Testis (tissue), 3 donors: ENCODE data around the gene TWF2. TPM values are rescaled to one million over a fixed set of nuclear protein-coding genes. Genes with fewer than 3 reads are reported as not detected.

ENCODE experiments used
- DNase-seq: peaks from one replicate; pipeline ENCODE4 v3.0.0-alpha.2; 2019
- H3K27ac ChIP-seq, 2 donors: fragments of 200-600 bp; sonication (generic); one replicate each; pipeline ENCODE4 v1.5.1; 2019
- H3K27me3 ChIP-seq: fragments of 200-600 bp; sonication (generic); one replicate; pipeline ENCODE4 v1.5.1; 2019
- H3K36me3 ChIP-seq: fragments of 200-600 bp; sonication (generic); one replicate; pipeline ENCODE4 v1.5.1; 2017; ENCODE audit warnings: low read depth; ENCODE audit errors: missing control alignments
- H3K4me1 ChIP-seq: fragments of 200-600 bp; sonication (generic); one replicate; pipeline ENCODE4 v1.5.1; 2019
- H3K4me3 ChIP-seq, 2 donors: fragments of 200-600 bp; sonication (generic); one replicate each; pipeline ENCODE4 v1.5.1; 2017 to 2019
- H3K9me3 ChIP-seq: fragments of 200-600 bp; sonication (generic); one replicate; pipeline ENCODE4 v1.5.1; 2017
- CTCF ChIP-seq, 3 experiments: fragments of 450-650 bp in 2 of 3; fragments of 200-600 bp in 1 of 3; sonication (generic) in 1 of 3; IDR thresholded peaks; one replicate each; pipeline ENCODE4 v1.5.1; 2016 to 2019; ENCODE audit warnings: antibody characterized with exemption in 3 of 3, mild to moderate bottlenecking in 2 of 3, moderate library complexity in 1 of 3
- POLR2A ChIP-seq: fragments of 450-650 bp; IDR thresholded peaks from one replicate; pipeline ENCODE4 v1.6.1; 2017; ENCODE audit warnings: antibody characterized with exemption, mild to moderate bottlenecking, moderate library complexity
- WGBS, 2 donors: methylation state at CpG; one replicate each; pipeline ENCODE4 v1.1.5; 2018; 5-methylcytosine and 5-hydroxymethylcytosine counted together
- intact Hi-C: fragments of 100-400 bp; cut with DNase I; formaldehyde crosslinking; loops from one replicate; pipeline ENCODE4 v1.15.1; 2023; ENCODE audit warnings: low total_unique reads
- polyA plus RNA-seq: library from polyadenylated mRNA; stranded (reverse); fragments of 350-450 nt; fragmentation: Illumina TruSeq; extraction: RNeasy Lipid Tissue Mini Kit (QIAGEN cat#74804); gene quantifications from one replicate; pipeline ENCODE4 v1.2.3, GENCODE V29; 2014; ENCODE audit warnings: low read depth, low replicate concordance; ENCODE audit not compliant: insufficient read depth
- total RNA-seq, 2 donors: library from RNA; depleted of rRNA; stranded (reverse); fragments of >200 nt; gene quantifications; one replicate each; pipeline ENCODE4 v1.2.3, GENCODE V29; 2016

Gene TWF2
- total and polyA plus RNA-seq, 3 donors from 2014 or later: 30.0 to 58.1 (median 36.5) TPM

- no peaks in the 10 kb centered on the region for H3K36me3 ChIP-seq
Measured at GRCh38 chr3:52205727-52206372, 33.1 kb downstream of the TWF2 start.

DNA sequence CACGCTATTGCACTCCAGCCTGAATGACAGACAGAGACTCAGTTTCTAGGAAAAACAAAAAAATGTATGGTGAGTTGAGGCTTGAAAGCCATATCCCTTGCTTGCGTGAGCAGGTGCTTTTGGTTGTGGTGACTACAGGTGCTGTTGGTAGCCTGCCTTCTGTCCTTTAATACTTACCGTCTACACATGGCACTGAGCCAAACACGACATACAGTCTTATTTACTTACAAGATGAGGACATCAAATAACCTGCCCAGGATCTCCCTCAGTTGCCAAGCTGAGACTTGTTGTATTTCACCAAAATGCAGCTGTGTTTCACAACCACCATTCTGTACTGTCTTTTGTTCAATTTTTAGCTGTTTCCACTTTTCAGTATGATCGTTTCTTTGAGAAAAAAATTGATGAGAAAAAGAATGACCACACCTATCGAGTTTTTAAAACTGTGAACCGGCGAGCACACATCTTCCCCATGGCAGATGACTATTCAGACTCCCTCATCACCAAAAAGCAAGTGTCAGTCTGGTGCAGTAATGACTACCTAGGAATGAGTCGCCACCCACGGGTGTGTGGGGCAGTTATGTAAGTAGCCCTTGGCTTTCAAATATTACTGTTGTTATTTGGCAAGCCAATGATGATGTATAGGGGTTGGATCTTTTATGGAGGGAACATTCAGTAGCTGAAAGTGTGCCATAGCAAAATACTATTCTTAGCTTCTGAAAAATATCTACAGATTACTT lies 34.5 kb downstream of the TWF2 start:
- DNase-seq: no peak
- Histone ChIP-seq H3K9me3 (no peaks in the 10 kb centered on the region), H3K4me1 (peaks cover 4% of the 10 kb centered on the region), H3K27ac (no peak overlapping the region), H3K36me3 (no peaks in the 10 kb centered on the region), H3K27me3 (no peaks in the 10 kb centered on the region), H3K4me3 (no peak overlapping the region)
- intact Hi-C loops: no loop called here
- 86% methylated on average over 10 of the region's 10 CpGs for WGBS, 2 donors
- TF ChIP-seq CTCF (IDR thresholded peaks at IDR 0.05): no peak
- no peak for TF ChIP-seq POLR2A

More at GRCh38 chr3:52205727-52206372, 33.1 kb downstream of the TWF2 start:
- Histone ChIP-seq H3K4me1 (no peaks in the 10 kb centered on the region), H3K27me3 (no peaks in the 10 kb centered on the region), H3K27ac (no peak overlapping the region), H3K9me3 (no peaks in the 10 kb centered on the region), H3K4me3 (no peak overlapping the region)
- intact Hi-C loops: no loop called here
- no peak for DNase-seq
- WGBS, 2 donors: 83 to 84% methylated on average over 6 of the region's 6 CpGs
- TF ChIP-seq CTCF (IDR thresholded peaks at IDR 0.05) (no peak), POLR2A (no peak)

- Histone ChIP-seq H3K4me1 (peaks cover 11% of the 10 kb centered on the region), H3K27me3 (no peaks in the 10 kb centered on the region), H3K36me3 (no peaks in the 10 kb centered on the region), H3K27ac (no peak overlapping the region), H3K4me3 (no peak overlapping the region), H3K9me3 (no peaks in the 10 kb centered on the region)
- WGBS, 2 donors: 65 to 67% methylated on average over 1 of the region's 1 CpG
- DNase-seq: no peak
- no peak for TF ChIP-seq CTCF (IDR thresholded peaks at IDR 0.05)
- no peak for TF ChIP-seq POLR2A
- intact Hi-C loops: no loop called here
Measured at GRCh38 chr3:52203701-52204100, 35.3 kb downstream of the TWF2 start.

GRCh38 chr3:52202384-52203077 lies 36.4 kb downstream of the TWF2 start:
- WGBS, 2 donors: 79 to 93% methylated on average over 4 of the region's 4 CpGs
- Histone ChIP-seq H3K27ac (no peak overlapping the region), H3K4me1 (peaks cover 14% of the 10 kb centered on the region), H3K9me3 (no peaks in the 10 kb centered on the region), H3K27me3 (no peaks in the 10 kb centered on the region), H3K4me3 (no peak overlapping the region), H3K36me3 (no peaks in the 10 kb centered on the region)
- no peak for DNase-seq
- intact Hi-C loops: no loop called here
- TF ChIP-seq CTCF (IDR thresholded peaks at IDR 0.05): no peak
- TF ChIP-seq POLR2A: no peak
